Stimulated activated naive CD4-positive, alpha-beta T cell (primary cell): ENCODE measurements around the gene TMUB1.
A peak's percentile ranks its signal among the peaks of the same experiment; 100 is the strongest.

Source experiments
- DNase-seq, 6 experiments: peaks; one replicate each; lab custom pipeline; 2025; lab: John Stamatoyannopoulos, UW

Gene TMUB1

GRCh38 chr7:151103973-151104372 is 20.7 kb upstream of the TMUB1 start:
- DNase-seq = no peak

DNA sequence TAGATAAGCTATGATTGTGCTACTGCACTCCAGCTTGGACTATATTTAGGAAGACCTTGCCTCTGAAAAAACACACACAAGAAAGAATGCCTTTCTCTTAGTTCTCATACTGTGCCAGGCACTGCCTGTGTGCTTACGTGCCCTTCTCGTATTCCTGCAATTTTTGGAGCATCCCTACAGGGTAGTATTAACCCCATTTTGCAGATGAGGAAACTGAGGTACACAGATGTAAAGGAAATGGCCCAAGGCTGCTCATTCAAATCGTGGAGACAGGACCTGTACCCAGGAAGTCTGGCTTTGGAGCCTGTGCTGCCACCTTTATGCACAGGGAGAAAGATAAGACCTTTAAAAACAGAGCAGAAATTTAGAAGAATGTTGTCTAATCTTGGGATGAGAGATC is 19.7 kb upstream of the TMUB1 start:
- DNase-seq = no peak

DNA sequence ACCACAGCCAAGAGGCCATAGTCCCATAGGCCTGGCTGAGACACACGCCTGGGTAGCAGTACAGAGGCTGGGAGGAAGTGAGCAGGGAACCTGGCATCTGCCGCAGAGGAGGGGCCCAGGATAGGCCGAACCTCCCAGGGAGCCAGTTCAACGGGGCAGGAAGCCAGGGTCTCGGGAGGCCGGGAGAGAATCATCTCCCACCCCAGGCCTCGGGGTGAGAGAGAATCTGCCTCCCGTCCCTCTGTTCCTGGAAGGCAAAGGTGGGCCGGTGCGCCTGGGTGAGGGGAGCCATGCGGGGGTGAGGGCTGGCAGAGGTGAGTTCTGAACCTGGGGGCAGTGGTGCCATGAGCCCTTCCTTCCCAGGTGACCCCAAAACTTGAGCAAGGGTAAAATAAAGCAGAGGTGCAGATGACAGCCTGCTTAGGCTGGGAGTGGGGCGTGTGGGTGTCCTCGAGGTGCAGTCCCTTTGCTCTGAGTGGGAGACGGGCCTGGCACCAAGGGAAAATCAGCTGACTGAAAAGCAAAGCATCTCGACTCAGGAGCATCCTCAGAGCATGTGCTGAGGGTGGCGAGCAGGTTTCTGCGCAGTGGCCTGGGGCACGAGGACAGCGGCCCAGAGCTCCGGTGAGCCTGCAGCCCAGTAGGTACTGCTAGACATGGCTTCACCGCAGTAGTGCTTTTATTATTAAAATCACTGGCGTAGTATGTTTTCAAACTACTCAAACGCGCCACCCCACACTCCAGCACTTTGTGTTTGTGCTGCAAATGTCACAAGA is 18.5 kb upstream of the TMUB1 start:
- no peak for DNase-seq

GRCh38 chr7:151100921-151101320 is 17.6 kb upstream of the TMUB1 start:
- no peak for DNase-seq

- DNase-seq = no peak
These were observed 16.4 kb upstream of the TMUB1 start for GRCh38 chr7:151099486-151100211.

- DNase-seq = no peak
These were observed 12.7 kb upstream of the TMUB1 start for GRCh38 chr7:151095828-151096475.

GRCh38 chr7:151095123-151095797 is 12.0 kb upstream of the TMUB1 start:
- no peak for DNase-seq

GRCh38 chr7:151094675-151095074 is 11.4 kb upstream of the TMUB1 start:
- no peak for DNase-seq

DNA sequence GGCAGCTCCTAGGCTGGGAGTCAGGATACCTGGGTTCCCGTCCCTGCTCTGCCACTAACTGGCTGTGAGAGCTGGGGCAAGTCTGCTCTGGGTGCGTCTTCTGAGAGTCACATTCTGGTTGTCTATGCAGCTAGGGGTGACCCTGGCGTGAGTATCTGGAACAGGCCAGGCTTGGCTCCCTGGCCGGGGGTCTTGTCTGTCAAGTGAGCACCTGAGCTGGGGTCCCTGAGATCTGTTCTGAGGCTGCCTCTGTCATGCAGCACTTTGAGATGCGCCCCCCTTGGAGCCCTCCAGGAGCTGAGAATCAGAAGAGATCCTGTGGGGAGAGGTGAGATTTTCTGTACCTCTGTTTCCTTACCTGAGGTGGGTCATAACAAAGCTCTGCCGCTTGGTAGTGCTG is 10.5 kb upstream of the TMUB1 start:
- no peak for DNase-seq

DNA sequence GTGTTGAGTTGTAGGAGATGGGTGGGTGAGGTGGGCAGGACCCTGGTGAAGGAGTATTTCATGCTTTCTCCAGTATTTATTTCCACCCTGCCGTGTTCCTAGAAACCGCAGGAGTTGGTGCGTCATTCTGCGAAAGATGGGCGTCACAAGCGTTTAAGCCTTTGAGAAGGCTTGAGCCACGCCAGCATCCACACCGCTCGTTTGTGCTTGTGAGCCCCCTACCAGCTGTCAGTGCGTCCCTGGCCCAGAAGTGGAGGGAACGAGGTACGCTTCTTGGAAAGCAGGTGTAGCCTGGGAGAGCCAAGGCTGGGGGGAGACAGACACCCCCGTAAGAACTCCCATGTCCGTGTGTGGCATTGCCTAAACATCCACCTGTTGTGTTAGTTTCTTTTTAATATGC is 8.7 kb upstream of the TMUB1 start:
- no peak for DNase-seq

GRCh38 chr7:151091431-151091830 is 8.1 kb upstream of the TMUB1 start:
- no peak for DNase-seq

DNA sequence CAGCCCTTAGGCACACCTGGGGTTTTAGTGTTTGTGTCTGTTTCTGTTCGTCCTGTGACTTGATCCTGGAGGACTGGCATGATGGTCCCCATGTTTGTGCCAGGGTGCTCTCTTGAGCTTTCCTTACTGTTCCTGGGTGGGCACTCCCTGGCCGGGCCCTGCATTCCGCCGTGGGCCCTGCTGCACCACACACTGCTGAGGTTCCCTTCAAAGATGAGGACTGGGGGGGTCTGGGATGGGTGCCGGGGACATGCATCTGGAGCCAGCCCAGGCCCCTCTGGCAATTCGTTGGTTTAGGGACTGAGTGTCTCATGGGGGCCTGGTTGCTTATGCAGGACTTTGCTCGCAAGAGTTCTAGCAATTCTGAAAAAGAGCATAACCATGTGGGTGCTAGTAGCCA is 7.7 kb upstream of the TMUB1 start:
- no peak for DNase-seq

DNA sequence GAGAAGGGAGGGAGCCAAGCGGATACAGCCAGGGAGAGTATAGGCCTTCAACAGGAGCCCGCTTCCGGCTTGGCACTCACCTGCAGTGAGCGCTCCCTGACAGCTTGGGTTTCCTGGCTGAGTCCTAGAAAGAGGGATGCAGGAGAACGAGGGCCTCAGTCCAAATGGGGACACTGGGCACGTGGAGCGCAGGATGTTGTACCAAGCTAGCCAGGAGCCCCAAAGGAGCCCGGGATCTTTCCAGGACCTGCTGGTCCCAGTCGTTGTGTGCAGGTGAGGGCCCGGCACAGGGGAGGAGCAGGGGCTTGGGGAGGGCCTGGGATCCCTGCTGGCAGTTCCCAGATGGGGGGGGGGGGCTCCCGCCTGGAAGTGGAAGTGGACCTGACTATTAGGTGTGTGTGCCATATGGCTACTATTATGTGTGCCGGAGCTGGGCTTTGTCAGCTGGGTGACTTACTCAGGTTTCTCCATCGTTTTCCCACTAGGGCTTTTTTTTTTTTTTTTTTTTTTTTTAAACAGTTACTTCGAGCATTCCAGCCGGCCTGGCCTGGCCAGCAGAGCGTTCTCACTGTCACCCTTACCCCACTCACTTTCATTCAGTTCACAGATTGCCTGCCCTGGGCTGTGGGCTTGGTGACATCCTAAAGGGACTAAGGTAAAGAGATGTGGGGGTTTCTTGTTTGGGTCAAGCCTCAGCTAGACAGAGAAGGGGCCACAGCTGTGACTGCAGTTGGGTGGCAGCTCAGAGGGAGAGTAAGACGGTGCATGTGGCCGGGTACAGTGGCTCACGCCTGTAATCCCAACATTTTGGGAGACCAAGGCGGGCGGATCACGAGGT is 6.8 kb upstream of the TMUB1 start:
- no peak for DNase-seq

- DNase-seq = peak in 2 of 6 experiments; percentile 10 to 42
These were observed 5.8 kb upstream of the TMUB1 start for GRCh38 chr7:151088856-151089699.

- peak in 1 of 6 experiments; percentile 42 for DNase-seq
These were observed 4.9 kb upstream of the TMUB1 start for GRCh38 chr7:151088019-151088855.

DNA sequence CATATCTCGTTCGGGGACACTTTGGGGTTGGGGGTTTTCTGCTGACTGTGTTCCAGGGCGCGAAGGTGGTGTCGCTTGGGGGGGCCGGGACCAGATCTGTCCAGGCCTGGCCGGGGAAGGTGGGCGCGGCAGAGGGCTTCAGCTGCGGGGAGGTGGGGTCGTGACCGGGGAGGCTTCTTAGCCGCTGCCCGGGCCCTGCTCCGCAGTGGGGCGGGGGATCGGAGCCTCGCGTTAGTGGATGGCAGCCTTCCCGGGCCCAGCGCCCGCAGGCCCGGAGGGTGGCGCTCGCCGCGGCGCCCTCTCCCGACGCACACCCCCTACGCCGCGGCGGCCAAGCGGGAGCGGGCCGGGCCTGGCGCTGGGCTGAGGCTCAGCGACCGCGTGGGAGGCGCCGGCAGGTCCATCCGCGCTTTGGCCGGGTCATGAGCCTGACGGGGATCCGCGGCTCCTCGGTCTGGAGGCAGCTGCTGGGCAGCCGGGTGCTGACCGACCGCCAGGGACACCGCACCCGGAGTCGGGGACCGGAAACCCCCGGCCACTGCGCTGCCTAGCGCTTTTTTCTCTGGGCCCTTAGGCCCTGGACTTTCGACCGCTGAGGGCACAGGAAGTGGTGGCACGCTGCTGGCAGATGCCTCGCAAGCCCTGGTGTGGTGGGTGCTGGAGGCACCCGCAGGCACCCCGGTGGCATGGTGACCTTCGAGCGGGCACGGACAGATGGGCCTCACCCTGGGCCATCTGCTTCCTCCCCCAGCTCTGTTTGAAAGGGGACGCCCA is 4.1 kb upstream of the TMUB1 start:
- peak in 4 of 6 experiments; percentile 13 to 52 (median 36) for DNase-seq

DNA sequence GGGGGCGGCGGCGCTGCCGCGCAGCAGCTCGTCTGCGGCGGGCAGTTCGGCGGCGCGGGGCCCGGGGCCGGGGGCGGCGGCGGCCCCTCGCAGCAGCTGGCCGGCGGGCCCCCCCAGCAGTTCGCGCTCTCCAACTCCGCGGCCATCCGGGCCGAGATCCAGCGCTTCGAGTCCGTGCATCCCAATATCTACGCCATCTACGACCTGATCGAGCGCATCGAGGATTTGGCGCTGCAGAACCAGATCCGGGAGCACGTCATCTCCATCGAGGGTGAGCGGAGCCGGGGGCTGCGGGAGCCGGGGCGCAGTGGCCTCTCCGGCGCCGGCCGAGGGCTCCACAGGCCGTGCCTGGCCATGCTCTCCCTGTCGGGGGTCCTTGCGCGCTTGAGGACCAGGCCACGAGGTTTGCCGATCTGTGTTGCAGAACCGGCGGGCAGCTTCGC is 3.5 kb upstream of the TMUB1 start:
- peak in 4 of 6 experiments; percentile 16 to 52 (median 36) for DNase-seq
